Mucosa of descending colon (tissue), 3 donors: Measurements from ENCODE around the gene GJA4. TPM values are rescaled to one million over a fixed set of nuclear protein-coding genes. Genes with fewer than 3 reads are reported as not detected.

Experiments used
- ATAC-seq: fragments of 200-7000 bp; cut with Tn5 transposase; one replicate; pipeline ENCODE4 v1.9.1; 2020; ENCODE audit warnings: mild to moderate bottlenecking, moderate library complexity
- DNase-seq, 3 donors: peaks; one replicate each; pipeline ENCODE4 v3.0.0-alpha.2; 2020
- H3K36me3 ChIP-seq: fragments of 200-600 bp; one replicate; pipeline ENCODE4 v1.8.0; 2021; ENCODE audit warnings: low read depth, mild to moderate bottlenecking
- H3K4me1 ChIP-seq: fragments of 200-600 bp; one replicate; pipeline ENCODE4 v1.8.0; 2021; ENCODE audit warnings: low read depth, mild to moderate bottlenecking
- H3K4me3 ChIP-seq: fragments of 200-600 bp; one replicate; pipeline ENCODE4 v1.8.0; 2021; ENCODE audit warnings: mild to moderate bottlenecking
- H3K9me3 ChIP-seq: fragments of 200-600 bp; one replicate; pipeline ENCODE4 v1.8.0; 2021; ENCODE audit warnings: mild to moderate bottlenecking
- intact Hi-C, 2 donors: fragments of 100-400 bp; cut with DNase I in 1 of 2; cut with micrococcal nuclease in 1 of 2; formaldehyde crosslinking; loops; one replicate each; pipeline versions ENCODE4 v1.11.0 to v1.11.1; 2022; cut with DNase I, micrococcal nuclease
- total RNA-seq, 3 donors: library from RNA; stranded (reverse); fragmentation: NEBNext Ultra II Directional in 2 of 3; extraction: Animal tissue kit (Norgen Biotek cat#: 25700) in 2 of 3; gene quantifications; one replicate each; pipeline versions ENCODE4 v1.2.1 to v1.2.4, GENCODE V29; 2021 to 2023
- TF ChIP-seq, protein P1 (sequence below): fragments of 200-600 bp; IDR thresholded peaks from one replicate; pipeline ENCODE4 v1.8.0; 2022; ENCODE audit warnings: antibody characterized with exemption, mild to moderate bottlenecking
- donor health status: DM: no; HTN: no; CAD: no; lungs with moderate emphysema.
- donor health status: DM: no; HTN: no; CAD: no.
- donor health status: DM: no; HTN: yes; CAD: no.

GJA4 gene
- total RNA-seq, 3 donors from 2014 or later: 0.84 to 4.1 (median 2.7) TPM

GRCh38 chr1:34746785-34747637, 45.8 kb upstream of the GJA4 start:
- Histone ChIP-seq H3K36me3 (no peaks in the 10 kb centered on the region), H3K4me3 (no peak overlapping the region), H3K9me3 (no peaks in the 10 kb centered on the region), H3K4me1 (no peaks in the 10 kb centered on the region)
- TF ChIP-seq, protein P1, sequence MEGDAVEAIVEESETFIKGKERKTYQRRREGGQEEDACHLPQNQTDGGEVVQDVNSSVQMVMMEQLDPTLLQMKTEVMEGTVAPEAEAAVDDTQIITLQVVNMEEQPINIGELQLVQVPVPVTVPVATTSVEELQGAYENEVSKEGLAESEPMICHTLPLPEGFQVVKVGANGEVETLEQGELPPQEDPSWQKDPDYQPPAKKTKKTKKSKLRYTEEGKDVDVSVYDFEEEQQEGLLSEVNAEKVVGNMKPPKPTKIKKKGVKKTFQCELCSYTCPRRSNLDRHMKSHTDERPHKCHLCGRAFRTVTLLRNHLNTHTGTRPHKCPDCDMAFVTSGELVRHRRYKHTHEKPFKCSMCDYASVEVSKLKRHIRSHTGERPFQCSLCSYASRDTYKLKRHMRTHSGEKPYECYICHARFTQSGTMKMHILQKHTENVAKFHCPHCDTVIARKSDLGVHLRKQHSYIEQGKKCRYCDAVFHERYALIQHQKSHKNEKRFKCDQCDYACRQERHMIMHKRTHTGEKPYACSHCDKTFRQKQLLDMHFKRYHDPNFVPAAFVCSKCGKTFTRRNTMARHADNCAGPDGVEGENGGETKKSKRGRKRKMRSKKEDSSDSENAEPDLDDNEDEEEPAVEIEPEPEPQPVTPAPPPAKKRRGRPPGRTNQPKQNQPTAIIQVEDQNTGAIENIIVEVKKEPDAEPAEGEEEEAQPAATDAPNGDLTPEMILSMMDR: no peak
- intact Hi-C loops: loop anchor here in 1 of 2 donors (5.0 kb wide), 1 partner anchor 1110 kb away; no protein-coding TSS in a partner anchor
- ATAC-seq (peak; percentile 48), DNase-seq (peak in 1 of 3 donors; percentile 10)

GRCh38 chr1:34747638-34747941, 45.2 kb upstream of the GJA4 start:
- ATAC-seq: no peak
- no peak for DNase-seq

GRCh38 chr1:34749992-34750391, 42.8 kb upstream of the GJA4 start:
- no peak for ATAC-seq
- intact Hi-C loops: loop anchor here in 1 of 2 donors (5.0 kb wide), 1 partner anchor 1113 kb away; no protein-coding TSS in a partner anchor
- DNase-seq: no peak
- Histone ChIP-seq H3K9me3 (no peaks in the 10 kb centered on the region), H3K4me3 (no peak overlapping the region), H3K4me1 (no peaks in the 10 kb centered on the region), H3K36me3 (no peaks in the 10 kb centered on the region)
- TF ChIP-seq, protein P1: no peak

More at GRCh38 chr1:34747638-34747941, 45.2 kb upstream of the GJA4 start:
- no peak overlapping the region for H3K4me3 ChIP-seq
- H3K36me3 ChIP-seq: no peaks in the 10 kb centered on the region
- no peaks in the 10 kb centered on the region for H3K4me1 ChIP-seq
- no peaks in the 10 kb centered on the region for H3K9me3 ChIP-seq
- TF ChIP-seq, protein P1: no peak
- intact Hi-C loops: loop anchor here in 1 of 2 donors (5.0 kb wide), 1 partner anchor 1110 kb away; no protein-coding TSS in a partner anchor

GRCh38 chr1:34750610-34751009, 42.2 kb upstream of the GJA4 start:
- Histone ChIP-seq H3K4me1 (no peaks in the 10 kb centered on the region), H3K36me3 (no peaks in the 10 kb centered on the region), H3K4me3 (no peak overlapping the region), H3K9me3 (no peaks in the 10 kb centered on the region)
- TF ChIP-seq, protein P1: no peak
- DNase-seq (no peak), ATAC-seq (no peak)
- intact Hi-C loops: no loop called here

DNA sequence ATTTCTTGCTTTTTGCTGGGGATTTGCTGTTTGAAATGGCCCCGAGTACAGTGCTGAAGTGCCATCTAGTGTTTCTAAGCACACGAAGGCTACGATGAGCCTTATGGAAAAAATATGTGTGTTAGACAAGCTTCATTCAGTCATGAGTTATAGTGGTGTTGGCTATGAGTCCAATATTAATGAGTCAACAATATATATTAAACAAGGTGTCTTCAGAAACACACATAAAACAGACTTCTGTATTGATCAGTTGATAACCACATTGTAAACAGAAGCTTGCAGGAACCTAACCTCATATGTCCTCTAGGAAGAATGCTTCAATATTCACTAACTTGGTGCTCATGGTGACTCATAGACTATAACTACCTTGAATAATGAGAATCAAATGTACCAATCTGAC, 39.6 kb upstream of the GJA4 start:
- DNase-seq (no peak), ATAC-seq (no peak)
- H3K9me3 ChIP-seq: no peaks in the 10 kb centered on the region
- H3K36me3 ChIP-seq: no peaks in the 10 kb centered on the region
- no peaks in the 10 kb centered on the region for H3K4me1 ChIP-seq
- TF ChIP-seq, protein P1: no peak
- intact Hi-C loops: no loop called here
- no peak overlapping the region for H3K4me3 ChIP-seq
